Glutamatergic neuron (in vitro differentiated cells): ENCODE measurements around the gene PRSS35. TPM values are rescaled to one million over a fixed set of nuclear protein-coding genes. Genes with fewer than 3 reads are reported as not detected.
"Not testable (repeated sequence)": the region's sequence is repeated elsewhere in the genome, so short reads cannot be mapped to it uniquely, and the experiment has no call there.

Experiments
- DNase-seq: peaks from one replicate; pipeline ENCODE4 v3.0.0; 2022
- H3K27ac Mint-ChIP-seq: one replicate; pipeline ENCODE4 v1.8.0; 2020; ENCODE audit warnings: mild to moderate bottlenecking, mixed read lengths, inconsistent platforms; ENCODE audit not compliant: unreplicated experiment
- H3K27me3 Mint-ChIP-seq: one replicate; pipeline ENCODE4 v1.8.0; 2020; ENCODE audit warnings: mild to moderate bottlenecking, moderate library complexity, mixed read lengths, inconsistent platforms; ENCODE audit not compliant: unreplicated experiment
- H3K36me3 Mint-ChIP-seq: one replicate; pipeline ENCODE4 v1.8.0; 2020; ENCODE audit warnings: mild to moderate bottlenecking, mixed read lengths, inconsistent platforms; ENCODE audit not compliant: unreplicated experiment
- H3K4me1 Mint-ChIP-seq: one replicate; pipeline ENCODE4 v1.8.0; 2020; ENCODE audit warnings: mild to moderate bottlenecking, low read depth, mixed read lengths, inconsistent platforms; ENCODE audit not compliant: unreplicated experiment
- H3K4me3 Mint-ChIP-seq: one replicate; pipeline ENCODE4 v1.8.0; 2020; ENCODE audit warnings: mild to moderate bottlenecking, mixed read lengths, inconsistent platforms; ENCODE audit not compliant: unreplicated experiment
- H3K9me3 Mint-ChIP-seq: one replicate; pipeline ENCODE4 v1.8.0; 2020; ENCODE audit warnings: mild to moderate bottlenecking, moderate library complexity, mixed read lengths, inconsistent platforms; ENCODE audit not compliant: unreplicated experiment
- CTCF ChIP-seq: fragments of 200-600 bp; sonication (generic); IDR thresholded peaks from one replicate; pipeline ENCODE4 v1.5.0; 2021; ENCODE audit not compliant: partially characterized antibody, unreplicated experiment
- total RNA-seq: library from RNA; stranded (reverse); fragmentation: NEBNext Ultra II Directional; extraction: Animal tissue kit (Norgen Biotek cat#: 25700); gene quantifications from one replicate; pipeline ENCODE4 v1.2.1, GENCODE V29; 2021; ENCODE audit not compliant: unreplicated experiment

PRSS35 gene
- total RNA-seq, 1 donor from 2014 or later = 26.6 TPM

DNA sequence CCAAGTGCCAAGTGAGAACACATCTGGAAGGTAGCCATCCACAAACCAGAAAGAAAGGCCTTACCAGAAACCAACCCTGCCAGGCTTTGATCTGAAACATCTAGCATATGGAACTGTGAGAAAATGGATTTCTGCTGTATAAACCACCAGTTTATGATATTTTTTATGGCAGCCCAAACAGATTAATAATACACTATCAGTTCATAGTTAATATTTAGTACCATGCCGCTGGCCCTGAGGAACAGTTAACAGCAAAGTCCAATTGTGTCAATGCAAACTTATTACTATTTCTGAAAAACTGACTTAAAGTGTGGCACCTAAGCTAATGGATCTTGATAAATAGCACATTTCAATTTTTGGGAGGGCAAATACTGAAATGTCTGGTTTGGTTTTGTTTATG, 35.4 kb upstream of the PRSS35 start:
- no peak for DNase-seq
- Mint-ChIP-seq H3K4me3 (no peak overlapping the region), H3K4me1 (no peaks in the 10 kb centered on the region), H3K27me3 (peaks cover under 1% of the 10 kb centered on the region), H3K9me3 (no peaks in the 10 kb centered on the region), H3K36me3 (no peaks in the 10 kb centered on the region), H3K27ac (no peak overlapping the region)
- no peak for TF ChIP-seq CTCF

- no peak overlapping the region for H3K27ac Mint-ChIP-seq
- no peaks in the 10 kb centered on the region for H3K27me3 Mint-ChIP-seq
- no peaks in the 10 kb centered on the region for H3K9me3 Mint-ChIP-seq
- no peaks in the 10 kb centered on the region for H3K36me3 Mint-ChIP-seq
- H3K4me3 Mint-ChIP-seq = no peak overlapping the region
- no peak for DNase-seq
- no peak for TF ChIP-seq CTCF
- no peaks in the 10 kb centered on the region for H3K4me1 Mint-ChIP-seq
These were observed 32.9 kb upstream of the PRSS35 start for GRCh38 chr6:83479389-83479788.

- Mint-ChIP-seq H3K27me3 (no peaks in the 10 kb centered on the region), H3K27ac (no peak overlapping the region), H3K4me1 (no peaks in the 10 kb centered on the region), H3K9me3 (no peaks in the 10 kb centered on the region), H3K36me3 (no peaks in the 10 kb centered on the region), H3K4me3 (no peak overlapping the region)
- no peak for DNase-seq
- no peak for TF ChIP-seq CTCF
These were observed 31.9 kb upstream of the PRSS35 start for GRCh38 chr6:83480470-83480869.

DNA sequence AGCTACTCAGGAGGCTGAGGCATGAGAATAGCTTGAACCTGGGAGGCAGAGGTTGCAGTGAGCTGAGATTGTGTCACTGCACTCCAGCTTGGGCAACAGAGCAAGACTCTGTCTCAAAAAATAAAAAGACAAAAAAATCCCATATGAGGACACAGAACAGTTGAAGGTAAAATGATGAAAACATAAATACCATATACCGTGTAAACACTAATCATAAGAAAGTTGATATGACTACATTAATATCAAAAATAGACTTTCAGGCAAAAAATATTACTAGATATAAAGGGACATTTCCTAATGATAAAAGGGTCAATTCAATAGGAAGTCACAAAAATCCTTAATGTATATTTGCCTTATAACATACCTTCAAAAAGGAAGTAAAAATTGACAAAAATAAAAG, 30.4 kb upstream of the PRSS35 start:
- H3K4me3 Mint-ChIP-seq, H3K9me3 Mint-ChIP-seq, H3K27me3 Mint-ChIP-seq, H3K4me1 Mint-ChIP-seq, DNase-seq, H3K27ac Mint-ChIP-seq, H3K36me3 Mint-ChIP-seq: not testable (repeated sequence)

GRCh38 chr6:83488448-83488847, 23.9 kb upstream of the PRSS35 start:
- no peak overlapping the region for H3K27ac Mint-ChIP-seq
- TF ChIP-seq CTCF = no peak
- no peaks in the 10 kb centered on the region for H3K9me3 Mint-ChIP-seq
- no peak overlapping the region for H3K4me3 Mint-ChIP-seq
- H3K36me3 Mint-ChIP-seq = no peaks in the 10 kb centered on the region
- no peaks in the 10 kb centered on the region for H3K4me1 Mint-ChIP-seq
- DNase-seq = no peak
- no peaks in the 10 kb centered on the region for H3K27me3 Mint-ChIP-seq

DNA sequence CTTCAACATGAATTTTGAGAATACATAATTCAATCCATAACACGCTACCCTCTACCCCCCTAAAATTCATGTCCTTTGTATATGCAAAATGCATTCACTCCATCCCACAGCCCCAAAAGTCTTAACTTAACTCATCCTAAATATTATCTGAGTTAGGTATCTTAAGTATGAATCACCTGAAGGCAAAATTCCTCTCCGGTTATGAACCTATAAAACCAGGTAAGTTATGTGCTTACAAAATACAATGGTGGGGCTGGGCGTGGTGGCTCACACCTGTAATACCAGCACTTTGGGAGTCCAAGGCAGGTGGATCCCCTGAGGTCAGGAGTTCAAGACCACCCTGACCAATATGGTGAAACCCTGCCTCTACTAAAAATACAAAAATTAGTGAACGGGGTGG, 23.5 kb upstream of the PRSS35 start:
- no peak for TF ChIP-seq CTCF
- no peaks in the 10 kb centered on the region for H3K27me3 Mint-ChIP-seq
- H3K4me1 Mint-ChIP-seq = no peaks in the 10 kb centered on the region
- H3K4me3 Mint-ChIP-seq = no peak overlapping the region
- DNase-seq = no peak
- H3K9me3 Mint-ChIP-seq = no peaks in the 10 kb centered on the region
- H3K27ac Mint-ChIP-seq = no peak overlapping the region
- H3K36me3 Mint-ChIP-seq = no peaks in the 10 kb centered on the region
